Transverse colon (tissue), 3 donors: Measurements from ENCODE around the gene PUM1.

ENCODE experiments used
- POLR2A ChIP-seq: fragments of 450-650 bp; IDR thresholded peaks from one replicate; pipeline ENCODE4 v1.6.1; 2016; ENCODE audit warnings: antibody characterized with exemption, mild to moderate bottlenecking, moderate library complexity
- TF ChIP-seq, protein P1 (sequence below), 5 experiments: fragments of 200-600 bp in 3 of 5; fragments of 450-650 bp in 2 of 5; sonication (generic) in 3 of 5; IDR thresholded peaks; 1 replicate in 2 of 5; 2 replicates in 3 of 5; pipeline ENCODE4 v1.5.1; 2016 to 2017; ENCODE audit warnings: antibody characterized with exemption in 5 of 5, inconsistent platforms in 3 of 5, mild to moderate bottlenecking in 2 of 5, moderate library complexity in 1 of 5

DNA sequence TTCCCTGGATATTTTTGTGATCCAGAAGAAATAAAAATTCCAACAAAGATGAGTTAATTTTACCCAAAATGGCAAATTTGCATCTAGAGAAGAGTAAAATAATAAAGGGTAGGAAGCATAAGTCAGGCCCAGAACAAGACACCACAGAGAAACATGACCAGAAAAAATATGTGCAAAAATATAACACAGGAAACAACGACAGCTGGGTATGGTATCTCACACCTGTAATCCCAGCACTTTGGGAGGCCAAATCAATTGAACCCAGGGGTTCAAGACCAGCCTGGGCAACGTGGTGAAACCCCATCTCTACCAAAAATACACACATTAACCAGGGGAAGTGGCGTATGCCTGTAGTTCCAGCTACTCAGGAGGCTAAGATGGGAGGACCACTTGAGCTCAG lies 117.2 kb downstream of the PUM1 start:
- TF ChIP-seq POLR2A: no peak
- TF ChIP-seq, protein P1, sequence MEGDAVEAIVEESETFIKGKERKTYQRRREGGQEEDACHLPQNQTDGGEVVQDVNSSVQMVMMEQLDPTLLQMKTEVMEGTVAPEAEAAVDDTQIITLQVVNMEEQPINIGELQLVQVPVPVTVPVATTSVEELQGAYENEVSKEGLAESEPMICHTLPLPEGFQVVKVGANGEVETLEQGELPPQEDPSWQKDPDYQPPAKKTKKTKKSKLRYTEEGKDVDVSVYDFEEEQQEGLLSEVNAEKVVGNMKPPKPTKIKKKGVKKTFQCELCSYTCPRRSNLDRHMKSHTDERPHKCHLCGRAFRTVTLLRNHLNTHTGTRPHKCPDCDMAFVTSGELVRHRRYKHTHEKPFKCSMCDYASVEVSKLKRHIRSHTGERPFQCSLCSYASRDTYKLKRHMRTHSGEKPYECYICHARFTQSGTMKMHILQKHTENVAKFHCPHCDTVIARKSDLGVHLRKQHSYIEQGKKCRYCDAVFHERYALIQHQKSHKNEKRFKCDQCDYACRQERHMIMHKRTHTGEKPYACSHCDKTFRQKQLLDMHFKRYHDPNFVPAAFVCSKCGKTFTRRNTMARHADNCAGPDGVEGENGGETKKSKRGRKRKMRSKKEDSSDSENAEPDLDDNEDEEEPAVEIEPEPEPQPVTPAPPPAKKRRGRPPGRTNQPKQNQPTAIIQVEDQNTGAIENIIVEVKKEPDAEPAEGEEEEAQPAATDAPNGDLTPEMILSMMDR (IDR thresholded peaks at IDR 0.05): no peak
